ENCODE data around the gene SUN5.

DNA sequence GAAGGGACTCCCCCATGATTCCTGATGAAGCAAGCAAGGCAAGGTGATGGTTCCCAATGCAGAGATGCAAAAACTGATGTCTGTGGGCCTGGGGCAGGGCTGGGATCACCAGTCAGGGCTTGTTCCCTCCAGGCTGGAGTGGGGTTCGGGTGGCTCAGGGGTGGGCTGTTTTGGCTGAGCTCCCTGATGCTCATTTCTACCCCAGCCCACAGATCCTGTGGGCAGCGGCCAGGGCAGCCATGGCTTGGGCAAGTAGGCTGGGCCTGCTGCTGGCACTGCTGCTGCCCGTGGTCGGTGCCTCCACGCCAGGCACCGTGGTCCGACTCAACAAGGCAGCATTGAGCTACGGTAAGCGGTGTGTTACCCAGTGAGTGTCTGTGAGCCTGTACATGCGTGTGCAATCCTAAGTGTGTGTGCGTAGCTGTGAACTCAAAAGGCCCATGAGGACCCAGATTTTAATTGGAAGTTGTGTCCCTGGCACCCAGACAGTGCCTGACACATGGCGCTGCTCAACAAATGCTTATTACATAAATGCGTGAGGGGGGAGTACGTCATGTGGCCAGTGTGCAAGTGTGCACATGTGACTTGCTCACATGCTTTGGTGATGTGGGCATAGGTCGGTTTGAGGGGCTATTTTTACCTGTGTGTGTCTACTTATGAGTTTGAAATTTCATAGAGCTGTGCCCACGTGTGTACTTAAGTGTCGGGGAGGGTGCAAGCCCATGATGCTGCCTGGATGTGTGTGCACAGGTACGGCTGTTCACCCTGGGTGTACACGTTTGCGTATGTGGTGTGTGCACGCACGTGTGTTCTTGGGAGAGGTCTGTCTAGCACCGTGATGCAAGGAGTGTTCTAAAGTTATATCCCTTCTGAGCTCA is 4.3 kb upstream of the SUN5 start:
- TF ChIP-seq POLR2AphosphoS5 (IDR thresholded peaks at IDR 0.05; ENCODE audit: borderline replicate concordance, low read depth, low read length) (no peak), FOXP2 (optimal IDR thresholded peaks at IDR 0.05; ENCODE audit: control extremely low read depth, extremely low read length, insufficient read depth) (no peak)

Data from SK-N-MC (cell line).